ENCODE measurements around the gene CPSF4L. TPM values are rescaled to one million over a fixed set of nuclear protein-coding genes. Genes with fewer than 3 reads are reported as not detected.

The CPSF4L gene
- total RNA-seq, 4 donors from 2014 or later, result not detected

DNA sequence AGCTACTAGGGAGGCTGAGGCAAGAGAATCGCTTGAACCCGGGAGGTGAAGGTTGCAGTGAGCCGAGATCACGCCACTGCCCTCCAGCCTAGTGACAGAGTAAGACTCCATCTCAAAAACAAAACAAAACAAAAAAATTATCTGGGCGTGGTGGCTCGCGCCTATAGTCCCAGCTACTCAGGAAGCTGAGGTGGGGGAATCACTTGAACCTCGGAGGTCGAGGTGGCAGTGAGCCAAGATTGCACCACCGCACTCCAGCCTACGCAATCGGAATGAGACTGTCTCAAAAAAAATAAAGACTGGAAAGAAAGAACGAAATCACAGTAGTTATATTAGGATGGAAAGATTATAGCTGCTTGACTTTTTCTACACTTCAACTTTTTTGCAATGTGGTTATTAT, 49.9 kb downstream of the CPSF4L start:
- TF ChIP-seq, protein P1, sequence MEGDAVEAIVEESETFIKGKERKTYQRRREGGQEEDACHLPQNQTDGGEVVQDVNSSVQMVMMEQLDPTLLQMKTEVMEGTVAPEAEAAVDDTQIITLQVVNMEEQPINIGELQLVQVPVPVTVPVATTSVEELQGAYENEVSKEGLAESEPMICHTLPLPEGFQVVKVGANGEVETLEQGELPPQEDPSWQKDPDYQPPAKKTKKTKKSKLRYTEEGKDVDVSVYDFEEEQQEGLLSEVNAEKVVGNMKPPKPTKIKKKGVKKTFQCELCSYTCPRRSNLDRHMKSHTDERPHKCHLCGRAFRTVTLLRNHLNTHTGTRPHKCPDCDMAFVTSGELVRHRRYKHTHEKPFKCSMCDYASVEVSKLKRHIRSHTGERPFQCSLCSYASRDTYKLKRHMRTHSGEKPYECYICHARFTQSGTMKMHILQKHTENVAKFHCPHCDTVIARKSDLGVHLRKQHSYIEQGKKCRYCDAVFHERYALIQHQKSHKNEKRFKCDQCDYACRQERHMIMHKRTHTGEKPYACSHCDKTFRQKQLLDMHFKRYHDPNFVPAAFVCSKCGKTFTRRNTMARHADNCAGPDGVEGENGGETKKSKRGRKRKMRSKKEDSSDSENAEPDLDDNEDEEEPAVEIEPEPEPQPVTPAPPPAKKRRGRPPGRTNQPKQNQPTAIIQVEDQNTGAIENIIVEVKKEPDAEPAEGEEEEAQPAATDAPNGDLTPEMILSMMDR (IDR thresholded peaks at IDR 0.05), result no peak
- no peak for TF ChIP-seq POLR2A (IDR thresholded peaks at IDR 0.05)
- Histone ChIP-seq H3K36me3 (peaks cover 19 to 20% of the 10 kb centered on the region in 2 donors), H3K4me3 (replicated peaks in 1 of 3) (no peak overlapping the region), H3K4me1 (peaks cover 0 to under 1% of the 10 kb centered on the region in 2 donors), H3K27me3 (no peaks in the 10 kb centered on the region), H3K27ac (no peak overlapping the region), H3K9me3 (no peaks in the 10 kb centered on the region)
- 66 to 69% methylated on average over 13 of the region's 13 CpGs for WGBS, 2 donors
- no peak for DNase-seq
- intact Hi-C loops (cut with DNase I), result no loop called here

DNA sequence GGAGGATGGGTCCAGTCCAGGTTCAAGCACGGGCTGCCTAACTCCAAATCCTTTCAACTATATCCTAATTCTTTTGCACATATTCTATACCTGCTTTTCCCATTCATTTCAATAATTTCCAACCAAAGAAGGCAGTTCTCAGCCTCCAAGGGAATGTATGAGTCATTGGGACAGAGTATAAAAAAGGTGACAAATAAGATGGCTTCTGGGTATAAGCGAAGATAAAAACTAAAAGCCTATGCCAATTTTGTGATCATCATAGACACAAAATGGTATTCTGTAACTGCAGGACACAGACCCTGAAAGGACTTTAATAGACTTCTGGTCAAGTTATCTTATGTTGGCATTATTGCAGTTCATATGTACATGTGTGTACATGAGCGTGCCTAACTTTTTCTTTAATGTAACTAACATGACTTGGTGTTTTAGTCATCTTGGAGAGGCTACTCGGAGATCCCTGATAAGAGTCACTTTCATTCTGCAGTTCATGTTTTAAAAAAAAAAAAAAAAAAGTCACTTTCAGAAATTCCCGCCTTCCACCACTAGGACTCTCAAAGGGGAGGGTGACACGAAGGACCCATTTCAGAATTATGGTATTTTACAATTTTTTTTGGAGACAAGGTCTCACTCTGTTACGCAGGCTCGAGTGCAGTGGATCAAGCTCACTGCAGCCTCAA, 51.5 kb downstream of the CPSF4L start:
- Histone ChIP-seq H3K27ac (no peak overlapping the region), H3K9me3 (no peaks in the 10 kb centered on the region), H3K36me3 (peaks cover 28 to 35% of the 10 kb centered on the region in 2 donors), H3K4me3 (replicated peaks in 1 of 3) (no peak overlapping the region), H3K27me3 (no peaks in the 10 kb centered on the region), H3K4me1 (peaks cover 0 to 5% of the 10 kb centered on the region in 2 donors)
- WGBS, 2 donors, result 84 to 85% methylated on average over 8 of the region's 8 CpGs
- no peak for TF ChIP-seq POLR2A (IDR thresholded peaks at IDR 0.05)
- TF ChIP-seq, protein P1 (IDR thresholded peaks at IDR 0.05), result peak in 3 of 6 experiments; percentile 8 to 15 (median 15)
- DNase-seq, result no peak
- intact Hi-C loops (cut with DNase I), result no loop called here

DNA sequence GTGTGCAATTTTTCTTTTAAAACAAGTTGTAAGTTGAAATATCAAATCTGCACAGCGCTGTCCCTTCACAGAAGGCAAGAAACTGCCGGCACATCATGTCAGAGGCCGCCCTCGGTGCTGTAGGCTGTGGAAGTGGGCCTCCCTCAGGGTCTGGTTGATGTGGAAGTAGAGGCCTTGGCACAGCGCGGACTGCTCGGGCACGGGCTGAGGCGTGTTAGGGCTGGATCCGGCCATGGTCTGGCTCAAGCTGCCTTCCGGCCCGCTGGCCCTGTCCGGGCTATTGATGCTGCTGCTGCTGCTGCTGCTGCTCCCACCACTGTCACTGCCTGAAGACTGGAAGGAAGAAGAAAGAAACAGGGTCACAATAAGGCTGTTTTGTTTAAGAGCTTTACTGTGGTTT, 52.2 kb downstream of the CPSF4L start:
- H3K27me3 ChIP-seq, result no peaks in the 10 kb centered on the region
- 95 to 97% methylated on average over 13 of the region's 13 CpGs for WGBS, 2 donors
- no peak overlapping the region for H3K27ac ChIP-seq
- peaks cover 32 to 42% of the 10 kb centered on the region in 2 donors for H3K36me3 ChIP-seq
- H3K9me3 ChIP-seq, result no peaks in the 10 kb centered on the region
- TF ChIP-seq, protein P1 (IDR thresholded peaks at IDR 0.05), result no peak
- no peak for TF ChIP-seq POLR2A (IDR thresholded peaks at IDR 0.05)
- no peak for DNase-seq
- intact Hi-C loops (cut with DNase I), result no loop called here
- no peak overlapping the region for H3K4me3 ChIP-seq (replicated peaks in 1 of 3)
- H3K4me1 ChIP-seq, result peaks cover 0 to 5% of the 10 kb centered on the region in 2 donors

DNA sequence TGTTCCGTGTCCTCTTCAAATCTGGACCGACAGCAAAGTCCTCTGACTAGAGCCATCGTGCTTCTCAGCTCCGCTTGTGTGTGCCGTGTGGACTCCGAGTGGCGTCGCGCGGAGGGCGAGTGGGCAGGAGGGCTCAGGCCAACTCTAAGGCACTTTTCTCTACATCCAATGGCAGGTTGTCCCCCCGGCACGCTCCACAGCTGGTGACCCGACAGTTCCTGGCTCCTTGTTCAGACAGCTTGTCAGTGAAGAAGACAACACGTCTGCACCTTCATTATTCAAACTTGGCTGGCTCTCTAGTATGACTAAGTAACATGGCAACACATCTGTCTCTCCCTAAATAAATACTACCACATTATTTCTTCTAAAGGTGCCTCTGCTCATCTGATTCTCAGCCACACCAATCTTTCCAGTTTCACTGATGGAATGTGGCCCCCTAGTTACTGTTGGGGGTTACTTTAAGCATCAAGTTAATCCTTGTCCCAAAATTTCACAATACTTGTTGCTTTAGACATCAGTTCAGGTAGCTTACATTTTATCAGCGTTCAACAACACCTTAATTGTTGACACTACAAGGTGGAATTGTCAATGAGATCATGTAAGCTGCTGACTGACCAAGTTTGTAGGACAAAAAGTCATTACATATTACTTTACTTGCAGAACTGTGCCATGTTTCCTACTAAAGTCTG, 53.4 kb downstream of the CPSF4L start:
- H3K4me3 ChIP-seq (replicated peaks in 1 of 3), result no peak overlapping the region
- H3K9me3 ChIP-seq, result no peaks in the 10 kb centered on the region
- peaks cover 0 to 5% of the 10 kb centered on the region in 2 donors for H3K4me1 ChIP-seq
- TF ChIP-seq, protein P1 (IDR thresholded peaks at IDR 0.05), result no peak
- no peak for TF ChIP-seq POLR2A (IDR thresholded peaks at IDR 0.05)
- no peak for DNase-seq
- 92 to 93% methylated on average over 16 of the region's 16 CpGs for WGBS, 2 donors
- H3K27me3 ChIP-seq, result no peaks in the 10 kb centered on the region
- intact Hi-C loops (cut with DNase I), result no loop called here
- peaks cover 40 to 52% of the 10 kb centered on the region in 2 donors for H3K36me3 ChIP-seq
- no peak overlapping the region for H3K27ac ChIP-seq

- DNase-seq, result no peak
- intact Hi-C loops (cut with DNase I), result no loop called here
- peaks cover 62 to 69% of the 10 kb centered on the region in 2 donors for H3K36me3 ChIP-seq
- H3K9me3 ChIP-seq, result no peaks in the 10 kb centered on the region
- H3K27ac ChIP-seq, result no peak overlapping the region
- TF ChIP-seq, protein P1 (IDR thresholded peaks at IDR 0.05), result no peak
- TF ChIP-seq POLR2A (IDR thresholded peaks at IDR 0.05), result no peak
- H3K27me3 ChIP-seq, result no peaks in the 10 kb centered on the region
- no peak overlapping the region for H3K4me3 ChIP-seq (replicated peaks in 1 of 3)
- 86 to 90% methylated on average over 10 of the region's 10 CpGs for WGBS, 2 donors
- peaks cover 0 to 5% of the 10 kb centered on the region in 2 donors for H3K4me1 ChIP-seq
Observed at GRCh38 chr17:73205459-73205961, 56.2 kb downstream of the CPSF4L start.
